Endothelial cell of umbilical vein (primary cell): ENCODE data around the gene PKP3. TPM values are rescaled to one million over a fixed set of nuclear protein-coding genes. Genes with fewer than 3 reads are reported as not detected.

Experiments used
- BruUV-seq: library from RNA; stranded (reverse); fragments of 400-500 nt; replicated peaks from 2 replicates; lab custom pipeline; 2021; lab: Mats Ljungman, UMichigan
- CTCF ChIA-PET: fragments of 300-600, 350-600 bp; sonication (Branson Sonifier 250); formaldehyde crosslinking; loops from one replicate; lab custom pipeline; 2021; ENCODE audit warnings: antibody characterized with exemption, inconsistent platforms; lab: Charles Lee
- POLR2A ChIA-PET: fragments of 300-600, 350-600 bp; sonication (Branson Sonifier 250); formaldehyde crosslinking; loops from one replicate; lab custom pipeline; 2021; ENCODE audit warnings: antibody characterized with exemption, inconsistent platforms; lab: Charles Lee
- DNase-seq: peaks from one replicate; pipeline ENCODE4 v3.0.0-alpha.2; 2011; ENCODE audit warnings: low read depth, low spot score
- FAIRE-seq: peaks from 2 replicates; lab custom pipeline; 2011; peaks lifted over from hg19 to GRCh38; lab: Jason Lieb, UNC
- H2AFZ ChIP-seq: 2 replicates; pipeline ENCODE4 v1.6.0; 2012; ENCODE audit warnings: low read depth, low read length, control low read depth, inconsistent platforms
- H3K27ac ChIP-seq: 2 replicates; pipeline ENCODE4 v1.5.1; 2011; ENCODE audit warnings: low read depth, mild to moderate bottlenecking, control low read depth, low read length, moderate library complexity; ENCODE audit not compliant: insufficient read depth
- H3K27me3 ChIP-seq, 2 experiments: 2 replicates each; pipeline versions ENCODE4 v1.6.0 to v1.6.1; 2011; ENCODE audit warnings: low read length in 2 of 2, mixed read lengths in 1 of 2; ENCODE audit not compliant: control insufficient read depth in 2 of 2, insufficient read depth in 2 of 2
- H3K36me3 ChIP-seq, 2 experiments: 2 replicates in 1 of 2; 3 replicates in 1 of 2; pipeline ENCODE4 v1.5.1; 2011; ENCODE audit warnings: low read length in 2 of 2, mild to moderate bottlenecking in 1 of 2, moderate library complexity in 1 of 2; ENCODE audit not compliant: control insufficient read depth in 2 of 2, insufficient read depth in 2 of 2; ENCODE audit errors: extremely low read depth in 1 of 2
- H3K4me1 ChIP-seq: 3 replicates; pipeline ENCODE4 v1.5.1; 2011; ENCODE audit warnings: mild to moderate bottlenecking, low read length; ENCODE audit not compliant: control insufficient read depth, insufficient read depth; ENCODE audit errors: extremely low read depth
- H3K4me2 ChIP-seq: 2 replicates; pipeline ENCODE4 v1.6.1; 2011; ENCODE audit warnings: low read length, control low read depth, mixed read lengths; ENCODE audit not compliant: insufficient read depth
- H3K4me3 ChIP-seq, 3 experiments: fragments of 200-600 bp in 1 of 3; sonication (generic), shearing (Covaris generic) in 1 of 3; replicated peaks in 1 of 3; 2 replicates each; pipeline ENCODE4 v1.5.1; 2011 to 2016; ENCODE audit warnings: control low read depth in 3 of 3, low read length in 3 of 3, mild to moderate bottlenecking in 2 of 3, inconsistent platforms in 1 of 3, low read depth in 1 of 3, moderate library complexity in 1 of 3; ENCODE audit not compliant: insufficient read depth in 1 of 3
- H3K79me2 ChIP-seq: 2 replicates; pipeline ENCODE4 v1.6.0; 2012; ENCODE audit warnings: low read length, inconsistent platforms; ENCODE audit not compliant: control insufficient read depth, insufficient read depth
- H3K9ac ChIP-seq: replicated peaks from 2 replicates; pipeline ENCODE3; 2011; ENCODE audit warnings: low read length, control low read depth; ENCODE audit not compliant: insufficient read depth; ENCODE audit errors: extremely low read depth
- H3K9me1 ChIP-seq: replicated peaks from 3 replicates; pipeline ENCODE4 v1.6.0; 2011; ENCODE audit warnings: mild to moderate bottlenecking, low read length; ENCODE audit not compliant: control insufficient read depth, insufficient read depth; ENCODE audit errors: extremely low read depth
- H3K9me3 ChIP-seq: replicated peaks from 2 replicates; pipeline ENCODE4 v1.5.1; 2012; ENCODE audit warnings: low read length, inconsistent platforms; ENCODE audit not compliant: control insufficient read depth, insufficient read depth
- H4K20me1 ChIP-seq: replicated peaks from 2 replicates; pipeline ENCODE3; 2011; ENCODE audit warnings: mild to moderate bottlenecking, low read length; ENCODE audit not compliant: control insufficient read depth, insufficient read depth; ENCODE audit errors: extremely low read depth
- CTCF ChIP-seq, 2 donors: IDR thresholded peaks; 1 replicate in 1 of 2; 2 replicates in 1 of 2; pipeline ENCODE4 v1.5.1; 2011; ENCODE audit warnings: low read length in 2 of 2, mild to moderate bottlenecking in 2 of 2, moderate library complexity in 2 of 2, control low read depth in 1 of 2, inconsistent platforms in 1 of 2, low read depth in 1 of 2; ENCODE audit not compliant: insufficient read depth in 1 of 2; ENCODE audit errors: extremely low read depth in 1 of 2
- EZH2 ChIP-seq: IDR thresholded peaks from 2 replicates; pipeline ENCODE4 v1.6.1; 2012; ENCODE audit warnings: borderline replicate concordance, low read depth, mild to moderate bottlenecking, moderate library complexity, low read length, inconsistent platforms; ENCODE audit not compliant: severe bottlenecking
- FOS ChIP-seq: IDR thresholded peaks from 2 replicates; pipeline ENCODE4 v1.6.1; 2011; ENCODE audit warnings: mild to moderate bottlenecking, low read length, moderate library complexity, borderline replicate concordance; ENCODE audit not compliant: insufficient read depth
- GATA2 ChIP-seq: IDR thresholded peaks from 2 replicates; pipeline ENCODE4 v1.7.0; 2011; ENCODE audit warnings: low read depth, mild to moderate bottlenecking, moderate library complexity, mixed read lengths, low read length; ENCODE audit not compliant: insufficient read length, insufficient read depth
- JUN ChIP-seq: IDR thresholded peaks from 2 replicates; pipeline ENCODE4 v1.6.1; 2011; ENCODE audit warnings: borderline replicate concordance, low read depth; ENCODE audit not compliant: insufficient read length, insufficient read depth
- MAX ChIP-seq: IDR thresholded peaks from 2 replicates; pipeline ENCODE4 v1.6.1; 2011; ENCODE audit not compliant: insufficient read depth, insufficient read length
- MYC ChIP-seq: IDR thresholded peaks from one replicate; pipeline ENCODE4 v1.6.1; 2011; ENCODE audit warnings: mild to moderate bottlenecking, low read depth, low read length
- POLR2A ChIP-seq: IDR thresholded peaks from 2 replicates; pipeline ENCODE4 v1.6.1; 2012; ENCODE audit warnings: low read depth, mild to moderate bottlenecking, control low read depth, low read length
- POLR2AphosphoS5 ChIP-seq: IDR thresholded peaks from 2 replicates; pipeline ENCODE4 v1.6.1; 2012; ENCODE audit warnings: low read depth, mild to moderate bottlenecking, control low read depth, low read length, moderate library complexity; ENCODE audit not compliant: insufficient read depth
- dilution Hi-C: fragments of 300-500 bp; cut with MboI; formaldehyde crosslinking; loops from one replicate; pipeline ENCODE4 v1.15.0; 2019; ENCODE audit warnings: low sequenced_read_pairs; ENCODE audit not compliant: extremely low pct_ligation_motif_present
- intact Hi-C: fragments of 100-400 bp; cut with micrococcal nuclease; formaldehyde crosslinking; loops from one replicate; pipeline ENCODE4 v1.10.0; 2022
- polyA plus RNA-seq, 4 experiments: library from polyadenylated mRNA; depleted of rRNA in 3 of 4; stranded (reverse) in 3 of 4; unstranded in 1 of 4; fragments of >200 nt; gene quantifications; 2 replicates each; pipeline versions ENCODE4 v1.2.1 to v1.2.3, GENCODE V29; 2011 to 2012; ENCODE audit warnings: missing spikeins in 1 of 4
- total RNA-seq: library from RNA; stranded (reverse); gene quantifications from 2 replicates; pipeline ENCODE4 v1.2.3, GENCODE V29; 2021

The PKP3 gene
- total and polyA plus RNA-seq, 2 donors (not counting 3 experiments of a cell fraction or from before 2014, with no cell fraction given) = 0.27 to 0.59 TPM

GRCh38 chr11:380095-380480 lies 13.9 kb upstream of the PKP3 start:
- BruUV-seq = no TSS peak
- H4K20me1 ChIP-seq = no peaks in the 10 kb centered on the region
- H2AFZ ChIP-seq = no peak overlapping the region
- FAIRE-seq = no peak
- intact Hi-C loops = no loop called here
- no peaks in the 10 kb centered on the region for H3K4me1 ChIP-seq
- no peak overlapping the region for H3K9ac ChIP-seq
- no peaks in the 10 kb centered on the region for H3K27me3 ChIP-seq
- TF ChIP-seq POLR2AphosphoS5 (no peak), CTCF (IDR thresholded peaks at IDR 0.05; ENCODE audit: extremely low read depth in 1 of 2, insufficient read depth in 1 of 2, low read depth in 1 of 2, low read length in 2 of 2) (no peak), GATA2 (no peak), MAX (no peak), POLR2A (no peak), JUN (no peak)
- H3K9me3 ChIP-seq = no peaks in the 10 kb centered on the region
- H3K4me3 ChIP-seq = no peak overlapping the region
- DNase-seq = no peak
- H3K36me3 ChIP-seq = no peaks in the 10 kb centered on the region
- no peaks in the 10 kb centered on the region for H3K79me2 ChIP-seq
- POLR2A ChIA-PET = no interaction called here
- no peak overlapping the region for H3K4me2 ChIP-seq
- H3K27ac ChIP-seq = no peak overlapping the region
- no peaks in the 10 kb centered on the region for H3K9me1 ChIP-seq
- dilution Hi-C loops = no loop called here
- CTCF ChIA-PET = no interaction called here

- no TSS peak for BruUV-seq
- CTCF ChIA-PET = no interaction called here
- intact Hi-C loops = no loop called here
Observed at GRCh38 chr11:380491-380890, 13.5 kb upstream of the PKP3 start.

More at GRCh38 chr11:380491-380890, 13.5 kb upstream of the PKP3 start:
- no peaks in the 10 kb centered on the region for H3K9me3 ChIP-seq
- no peaks in the 10 kb centered on the region for H3K36me3 ChIP-seq
- dilution Hi-C loops = no loop called here
- no peaks in the 10 kb centered on the region for H3K27me3 ChIP-seq
- no peaks in the 10 kb centered on the region for H3K4me1 ChIP-seq
- H3K4me3 ChIP-seq = no peak overlapping the region
- no peak for FAIRE-seq
- no peaks in the 10 kb centered on the region for H3K79me2 ChIP-seq
- TF ChIP-seq FOS (no peak), POLR2A (no peak), MAX (no peak), MYC (no peak), EZH2 (no peak), CTCF (IDR thresholded peaks at IDR 0.05; ENCODE audit: extremely low read depth in 1 of 2, insufficient read depth in 1 of 2, low read depth in 1 of 2, low read length in 2 of 2) (no peak), JUN (no peak), POLR2AphosphoS5 (no peak)
- H4K20me1 ChIP-seq = no peaks in the 10 kb centered on the region
- no peak for DNase-seq
- H3K9ac ChIP-seq = no peak overlapping the region
- no peak overlapping the region for H3K27ac ChIP-seq
- POLR2A ChIA-PET = no interaction called here
- H3K4me2 ChIP-seq = no peak overlapping the region
- no peaks in the 10 kb centered on the region for H3K9me1 ChIP-seq
- H2AFZ ChIP-seq = no peak overlapping the region
